Naive thymus-derived CD4-positive, alpha-beta T cell (primary cell): ENCODE results near the gene RAPGEF4. TPM values are rescaled to one million over a fixed set of nuclear protein-coding genes. Genes with fewer than 3 reads are reported as not detected.

ENCODE experiments used
- ATAC-seq: fragments of 150-1000 bp; cut with Tn5 transposase; 2 replicates; pipeline ENCODE4 v1.10.0; 2021; ENCODE audit warnings: mild to moderate bottlenecking, moderate library complexity
- CTCF ChIA-PET: fragments of 350-600 bp; sonication (Branson Sonifier 250); formaldehyde crosslinking; loops from one replicate; lab custom pipeline; 2021; ENCODE audit warnings: antibody characterized with exemption; lab: Charles Lee
- POLR2A ChIA-PET: fragments of 350-600 bp; sonication (Branson Sonifier 250); formaldehyde crosslinking; loops from one replicate; lab custom pipeline; 2021; ENCODE audit warnings: antibody characterized with exemption, inconsistent platforms; lab: Charles Lee
- DNase-seq, 9 donors: peaks; one replicate each; pipeline versions ENCODE4 v3.0.0 to v3.0.0-alpha.2; 2020 to 2022; ENCODE audit warnings: mixed read lengths in 1 of 9
- H3K27ac ChIP-seq: one replicate; pipeline ENCODE4 v1.7.0; 2013; ENCODE audit warnings: mild to moderate bottlenecking, low read depth, low read length, moderate library complexity
- H3K27me3 ChIP-seq, 2 donors: one replicate each; pipeline ENCODE4 v1.7.0; 2013; ENCODE audit warnings: low read length in 2 of 2, mild to moderate bottlenecking in 2 of 2, moderate library complexity in 2 of 2; ENCODE audit not compliant: control insufficient read depth in 2 of 2, insufficient read depth in 2 of 2
- H3K36me3 ChIP-seq, 3 experiments: 1 replicate in 2 of 3; 2 replicates in 1 of 3; pipeline ENCODE4 v1.7.0; 2013; ENCODE audit warnings: low read length in 3 of 3, mild to moderate bottlenecking in 3 of 3, moderate library complexity in 1 of 3; ENCODE audit not compliant: insufficient read depth in 3 of 3, control insufficient read depth in 2 of 3
- H3K4me1 ChIP-seq, 2 donors: one replicate each; pipeline ENCODE4 v1.7.0; 2013; ENCODE audit warnings: low read length in 2 of 2, mild to moderate bottlenecking in 2 of 2, moderate library complexity in 1 of 2; ENCODE audit not compliant: control insufficient read depth in 2 of 2, insufficient read depth in 2 of 2
- H3K4me3 ChIP-seq: 2 replicates; pipeline ENCODE4 v1.7.0; 2013; ENCODE audit warnings: mild to moderate bottlenecking, low read length
- H3K9me3 ChIP-seq, 3 experiments: 1 replicate in 2 of 3; 2 replicates in 1 of 3; pipeline ENCODE4 v1.7.0; 2013; ENCODE audit warnings: low read length in 3 of 3; ENCODE audit not compliant: control insufficient read depth in 2 of 3
- H3K27ac Mint-ChIP-seq, 9 donors: one replicate each; pipeline ENCODE4 v1.8.0; 2020 to 2022; ENCODE audit warnings: mixed read lengths in 9 of 9, mild to moderate bottlenecking in 8 of 9, moderate library complexity in 5 of 9, inconsistent platforms in 2 of 9
- H3K27me3 Mint-ChIP-seq, 5 donors: one replicate each; pipeline ENCODE4 v1.8.0; 2021 to 2022; ENCODE audit warnings: mixed read lengths in 5 of 5, mild to moderate bottlenecking in 1 of 5
- H3K36me3 Mint-ChIP-seq, 5 donors: one replicate each; pipeline ENCODE4 v1.8.0; 2020 to 2022; ENCODE audit warnings: mixed read lengths in 5 of 5, mild to moderate bottlenecking in 3 of 5, inconsistent platforms in 1 of 5
- H3K4me1 Mint-ChIP-seq, 7 donors: one replicate each; pipeline ENCODE4 v1.8.0; 2020 to 2022; ENCODE audit warnings: mixed read lengths in 7 of 7, mild to moderate bottlenecking in 3 of 7, inconsistent platforms in 1 of 7
- H3K4me3 Mint-ChIP-seq, 10 donors: one replicate each; pipeline ENCODE4 v1.8.0; 2020 to 2022; ENCODE audit warnings: mild to moderate bottlenecking in 10 of 10, mixed read lengths in 10 of 10, moderate library complexity in 6 of 10, inconsistent platforms in 2 of 10
- H3K9me3 Mint-ChIP-seq, 11 donors: one replicate each; pipeline ENCODE4 v1.8.0; 2020 to 2022; ENCODE audit warnings: mixed read lengths in 11 of 11, mild to moderate bottlenecking in 4 of 11, inconsistent platforms in 1 of 11, moderate library complexity in 1 of 11
- intact Hi-C, 2 donors: fragments of 100-400 bp; cut with micrococcal nuclease; formaldehyde crosslinking; loops; one replicate each; pipeline ENCODE4 v1.15.1; 2023
- polyA plus RNA-seq, 2 donors: library from polyadenylated mRNA; unstranded; fragments of 300-500 nt; fragmentation: Illumina TruSeq; gene quantifications; one replicate each; pipeline ENCODE4 v1.2.3, GENCODE V29; 2021
- total RNA-seq, 6 experiments: library from RNA in 5 of 6; stranded (reverse) in 5 of 6; gene quantifications; 1 replicate in 5 of 6; 2 replicates in 1 of 6; pipeline ENCODE4 v1.2.3 and lab custom pipeline; 2021 to 2026

The RAPGEF4 gene
- total and polyA plus RNA-seq, 7 experiments from 2014 or later: 0.39 to 2.5 (median 1.4) TPM; not detected in 2

DNA sequence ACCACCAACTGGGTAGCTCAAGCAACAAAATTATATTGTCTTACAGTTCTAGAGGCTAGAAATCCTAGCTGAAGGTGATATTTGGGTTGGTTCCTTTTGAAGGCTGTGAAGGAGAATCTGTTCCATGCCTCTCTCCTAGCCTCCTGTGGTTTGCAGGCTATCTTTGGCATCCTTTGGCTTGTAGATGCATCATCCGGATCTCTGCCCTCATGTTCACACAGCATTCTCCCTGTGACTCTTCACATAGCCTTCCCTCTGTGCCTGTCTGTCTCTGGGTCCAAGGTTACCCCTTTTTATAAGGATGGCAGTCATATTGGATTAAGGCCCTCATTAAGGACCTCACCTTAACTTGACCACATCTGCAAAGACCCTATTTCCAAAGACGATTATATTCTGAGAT, 261.4 kb downstream of the RAPGEF4 start:
- no peaks in the 10 kb centered on the region for H3K36me3 ChIP-seq
- CTCF ChIA-PET: no interaction called here
- DNase-seq (no peak), ATAC-seq (no peak)
- Mint-ChIP-seq H3K4me3 (no peak overlapping the region), H3K36me3 (no peaks in the 10 kb centered on the region), H3K4me1 (peaks cover 0 to 2% (median 0%) of the 10 kb centered on the region in 7 donors), H3K27me3 (peaks cover 0 to 11% (median 6%) of the 10 kb centered on the region in 5 donors), H3K27ac (no peak overlapping the region), H3K9me3 (peaks cover 0 to 5% (median 0%) of the 10 kb centered on the region in 11 donors)
- H3K4me3 ChIP-seq: no peak overlapping the region
- no peaks in the 10 kb centered on the region for H3K4me1 ChIP-seq
- POLR2A ChIA-PET: interaction anchor here (0.6 kb wide), 1 partner anchor 125 kb away, joined by 3 read pairs; no protein-coding TSS in a partner anchor
- H3K9me3 ChIP-seq: no peaks in the 10 kb centered on the region
- no peaks in the 10 kb centered on the region for H3K27me3 ChIP-seq
- intact Hi-C loops: no loop called here
- no peak overlapping the region for H3K27ac ChIP-seq

DNA sequence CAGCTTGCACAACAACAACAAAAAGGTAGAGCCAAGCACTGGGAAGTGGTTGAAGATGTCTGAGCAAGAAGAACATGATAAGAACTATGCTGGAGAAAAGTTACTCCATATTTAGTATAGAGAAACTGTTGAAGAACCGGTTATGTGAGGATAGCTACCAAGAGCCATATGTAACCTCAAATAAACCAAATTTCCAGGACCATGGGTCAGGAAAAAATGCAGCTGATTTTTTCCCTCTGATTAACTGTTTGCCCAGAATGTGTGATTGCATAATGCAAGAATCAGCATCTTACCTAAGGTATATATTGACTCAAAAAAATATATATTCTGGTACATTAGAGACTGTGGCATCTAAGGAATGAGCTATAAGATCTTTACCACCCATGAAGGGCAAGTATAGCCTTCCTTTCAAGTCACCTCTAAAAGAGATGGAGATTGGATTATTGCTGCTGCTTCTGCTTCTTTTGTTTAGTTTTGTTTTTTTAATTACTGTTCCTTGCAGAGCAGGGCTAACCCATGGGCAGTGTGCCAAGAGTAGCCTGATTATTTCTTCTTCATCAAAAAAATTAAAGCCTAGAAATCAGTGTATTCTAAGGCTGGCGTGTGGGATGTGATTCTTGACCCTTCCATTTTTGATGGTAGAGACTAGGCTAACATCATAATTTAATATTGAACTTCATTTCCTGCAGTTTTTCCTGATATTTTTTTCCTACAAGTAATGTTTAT, 263.1 kb downstream of the RAPGEF4 start:
- no peaks in the 10 kb centered on the region for H3K4me1 ChIP-seq
- Mint-ChIP-seq H3K4me3 (no peak overlapping the region), H3K36me3 (no peaks in the 10 kb centered on the region), H3K27me3 (peaks cover 0 to 15% (median 6%) of the 10 kb centered on the region in 5 donors), H3K27ac (no peak overlapping the region), H3K9me3 (peaks cover 0 to 5% (median 0%) of the 10 kb centered on the region in 11 donors), H3K4me1 (peaks cover 0 to 2% (median 0%) of the 10 kb centered on the region in 7 donors)
- DNase-seq (no peak), ATAC-seq (no peak)
- H3K27ac ChIP-seq: no peak overlapping the region
- intact Hi-C loops: no loop called here
- ChIA-PET POLR2A (no interaction called here), CTCF (no interaction called here)
- H3K36me3 ChIP-seq: no peaks in the 10 kb centered on the region
- no peaks in the 10 kb centered on the region for H3K9me3 ChIP-seq
- H3K4me3 ChIP-seq: no peak overlapping the region
- H3K27me3 ChIP-seq: no peaks in the 10 kb centered on the region

DNA sequence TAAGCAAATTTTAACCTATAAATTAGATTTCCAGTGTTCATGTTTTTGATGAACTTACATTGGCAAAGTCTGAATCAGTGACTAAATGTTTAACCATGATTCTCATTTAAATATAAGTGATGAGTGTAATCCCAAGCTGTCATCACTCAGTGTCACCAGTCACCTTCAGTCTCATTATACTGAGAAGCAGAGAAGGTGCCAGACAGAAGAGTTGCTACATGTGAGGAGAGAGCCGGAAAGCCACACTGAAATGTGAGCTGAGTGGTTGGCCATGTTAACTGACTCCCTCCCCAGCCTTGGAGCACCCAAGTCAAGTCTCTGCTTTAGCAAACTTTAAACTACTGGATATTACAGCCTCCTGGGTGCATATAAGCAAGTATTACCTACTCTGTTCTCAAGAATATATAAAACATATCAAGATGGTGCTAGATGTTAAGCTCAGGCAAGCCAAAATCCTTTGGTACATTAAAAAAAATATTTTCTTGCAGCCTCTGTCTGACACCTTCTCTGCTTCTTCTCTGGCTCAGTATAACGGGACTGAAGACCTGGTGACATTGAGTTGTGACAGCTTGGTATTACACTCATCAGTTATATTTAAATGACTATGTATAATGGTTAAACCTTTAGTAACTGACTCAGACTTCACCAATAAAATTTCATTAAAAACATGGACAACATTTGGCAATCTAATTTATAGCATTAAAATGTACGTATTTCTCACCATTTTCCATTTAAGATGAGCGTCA, 264.2 kb downstream of the RAPGEF4 start:
- Mint-ChIP-seq H3K4me3 (no peak overlapping the region), H3K36me3 (no peaks in the 10 kb centered on the region)
- CTCF ChIA-PET: no interaction called here

DNA sequence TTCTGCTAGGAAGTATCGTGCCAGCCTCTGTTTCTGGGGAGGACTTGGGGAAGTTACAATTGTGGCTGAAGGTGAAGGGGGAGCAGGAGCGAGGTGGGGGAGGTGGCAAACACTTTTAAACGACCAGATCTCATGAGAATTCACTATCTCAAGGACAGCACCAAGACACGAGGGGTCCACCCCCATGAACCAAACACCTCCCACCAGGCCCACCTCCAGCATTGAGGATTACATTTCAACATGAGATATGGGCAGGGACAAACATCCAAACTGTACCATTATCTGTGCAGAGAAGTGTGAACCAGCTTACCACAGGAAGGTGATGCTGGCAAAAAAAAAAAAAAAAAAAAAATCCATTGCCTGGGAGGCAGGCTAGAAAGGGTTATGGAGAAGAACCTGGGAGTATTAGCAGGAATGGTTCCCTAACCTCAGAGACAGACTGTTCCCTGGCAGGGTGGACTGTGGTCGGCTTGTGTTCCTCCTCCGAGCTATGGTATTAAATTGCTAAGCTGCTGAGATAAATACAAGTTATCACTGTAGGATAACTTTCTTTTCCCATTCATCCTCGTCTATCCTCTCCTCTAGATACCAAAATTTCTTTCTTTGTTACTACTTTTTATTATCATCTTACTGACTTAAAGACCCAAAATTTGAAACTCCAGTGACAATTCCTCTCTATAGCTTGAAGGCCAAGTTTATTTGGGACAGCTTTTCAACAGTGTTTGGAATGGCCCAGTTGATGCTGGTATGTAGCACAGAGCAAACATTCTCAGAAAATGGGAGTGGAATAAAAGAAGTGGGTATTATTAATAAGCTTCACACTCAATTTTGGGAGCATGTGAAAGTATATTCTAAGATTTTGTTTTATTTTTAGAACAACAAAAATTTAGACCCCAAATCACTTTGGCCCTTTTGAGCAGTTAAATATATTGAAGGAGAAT, 266.3 kb downstream of the RAPGEF4 start:
- DNase-seq (no peak), ATAC-seq (no peak)
- H3K27ac ChIP-seq: no peak overlapping the region
- peaks cover 0 to 5% (median 0%) of the 10 kb centered on the region in 11 donors for H3K9me3 Mint-ChIP-seq
- H3K4me3 ChIP-seq: no peak overlapping the region
- H3K36me3 Mint-ChIP-seq: no peaks in the 10 kb centered on the region
- no peaks in the 10 kb centered on the region for H3K27me3 ChIP-seq
- H3K27ac Mint-ChIP-seq: no peak overlapping the region
- ChIA-PET CTCF (no interaction called here), POLR2A (no interaction called here)
- intact Hi-C loops: no loop called here
- H3K36me3 ChIP-seq: no peaks in the 10 kb centered on the region
- H3K4me3 Mint-ChIP-seq: no peak overlapping the region
- no peaks in the 10 kb centered on the region for H3K9me3 ChIP-seq
- no peaks in the 10 kb centered on the region for H3K4me1 ChIP-seq
- H3K27me3 Mint-ChIP-seq: peaks cover 0 to 15% (median 6%) of the 10 kb centered on the region in 5 donors
- no peaks in the 10 kb centered on the region for H3K4me1 Mint-ChIP-seq

More for the DNA sequence above, 264.2 kb downstream of the RAPGEF4 start:
- intact Hi-C loops: no loop called here
- Histone ChIP-seq H3K27me3 (no peaks in the 10 kb centered on the region), H3K4me1 (no peaks in the 10 kb centered on the region), H3K9me3 (no peaks in the 10 kb centered on the region), H3K4me3 (no peak overlapping the region), H3K27ac (no peak overlapping the region), H3K36me3 (no peaks in the 10 kb centered on the region)
- Mint-ChIP-seq H3K9me3 (peaks cover 0 to 5% (median 0%) of the 10 kb centered on the region in 11 donors), H3K27me3 (peaks cover 0 to 15% (median 6%) of the 10 kb centered on the region in 5 donors), H3K4me1 (peaks cover 0 to 2% (median 0%) of the 10 kb centered on the region in 7 donors), H3K27ac (no peak overlapping the region)
- ATAC-seq (no peak), DNase-seq (no peak)
- POLR2A ChIA-PET: no interaction called here

DNA sequence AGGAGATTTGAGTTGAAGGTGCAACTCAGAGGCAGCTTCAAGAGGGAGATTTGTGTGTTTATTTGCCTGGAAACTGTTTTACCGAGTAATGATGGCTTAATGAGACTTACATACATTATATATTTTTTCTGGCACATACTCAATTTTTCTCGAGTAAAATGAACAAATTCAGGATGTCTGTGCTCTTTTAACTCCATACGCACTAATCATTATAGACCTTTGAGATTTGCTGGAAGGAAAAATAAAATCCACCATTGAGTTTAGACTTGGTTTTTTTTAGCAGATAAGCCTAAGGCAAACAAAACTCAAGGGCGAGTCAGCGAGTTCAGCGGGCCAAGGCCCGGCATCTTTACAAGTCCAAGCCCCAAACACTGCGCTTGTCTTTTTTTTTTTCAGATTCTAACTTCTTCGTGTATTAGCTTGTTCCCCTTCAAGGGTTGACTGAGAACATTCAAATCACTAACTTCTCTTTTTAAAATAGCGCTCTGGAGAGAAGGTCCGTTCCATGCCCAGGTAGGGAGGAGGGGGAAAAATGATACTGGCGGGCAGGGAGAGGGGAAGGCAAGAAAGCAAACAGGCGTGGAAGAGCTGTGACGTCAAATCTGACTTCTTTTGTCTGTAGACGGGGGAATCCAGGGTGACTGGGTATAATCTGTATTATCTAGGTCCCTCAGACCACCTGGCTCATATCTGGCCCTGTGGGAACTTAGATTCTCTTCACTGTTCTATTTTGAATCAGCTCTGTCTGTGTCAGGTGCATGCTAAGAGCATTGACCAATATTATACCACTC, 267.3 kb downstream of the RAPGEF4 start:
- peaks cover 0 to 3% (median 0%) of the 10 kb centered on the region in 11 donors for H3K9me3 Mint-ChIP-seq
- H3K27me3 Mint-ChIP-seq: peaks cover 0 to 14% (median 4%) of the 10 kb centered on the region in 5 donors
- H3K36me3 ChIP-seq: no peaks in the 10 kb centered on the region
- ATAC-seq (no peak), DNase-seq (no peak)
- H3K4me3 Mint-ChIP-seq: no peak overlapping the region
- no peaks in the 10 kb centered on the region for H3K4me1 Mint-ChIP-seq
- no peaks in the 10 kb centered on the region for H3K27me3 ChIP-seq
- H3K27ac ChIP-seq: no peak overlapping the region
- no peak overlapping the region for H3K27ac Mint-ChIP-seq
- intact Hi-C loops: no loop called here
- H3K9me3 ChIP-seq: no peaks in the 10 kb centered on the region
- H3K36me3 Mint-ChIP-seq: no peaks in the 10 kb centered on the region
- ChIA-PET CTCF (no interaction called here), POLR2A (no interaction called here)
- no peaks in the 10 kb centered on the region for H3K4me1 ChIP-seq
- no peak overlapping the region for H3K4me3 ChIP-seq

DNA sequence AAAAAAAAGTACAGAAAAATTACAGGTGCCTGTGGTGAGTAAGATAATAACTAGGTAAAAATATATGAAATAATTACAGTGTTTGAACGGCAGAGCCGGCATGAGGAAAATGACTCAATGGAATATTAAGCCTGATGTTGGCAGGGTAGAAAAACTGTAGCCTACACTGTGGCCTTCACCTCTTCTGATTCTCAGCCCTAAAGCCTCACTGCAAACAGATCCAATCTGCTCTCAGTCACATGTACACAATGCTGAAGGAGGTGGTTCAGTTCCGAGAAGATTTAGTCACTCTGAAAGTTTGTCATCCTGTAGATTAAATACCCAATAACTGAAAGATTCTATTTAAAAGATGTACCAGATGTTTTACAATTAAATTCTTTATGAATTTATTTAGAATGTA, 273.1 kb downstream of the RAPGEF4 start:
- Mint-ChIP-seq H3K4me3 (no peak overlapping the region), H3K36me3 (no peaks in the 10 kb centered on the region), H3K9me3 (no peaks in the 10 kb centered on the region), H3K4me1 (no peaks in the 10 kb centered on the region), H3K27ac (no peak overlapping the region), H3K27me3 (peaks cover 0 to 23% (median 4%) of the 10 kb centered on the region in 5 donors)
- ChIA-PET POLR2A (no interaction called here), CTCF (no interaction called here)
- DNase-seq (no peak), ATAC-seq (no peak)
- no peaks in the 10 kb centered on the region for H3K9me3 ChIP-seq
- H3K36me3 ChIP-seq: no peaks in the 10 kb centered on the region
- H3K4me1 ChIP-seq: no peaks in the 10 kb centered on the region
- H3K27ac ChIP-seq: no peak overlapping the region
- intact Hi-C loops: no loop called here
- no peaks in the 10 kb centered on the region for H3K27me3 ChIP-seq
- H3K4me3 ChIP-seq: no peak overlapping the region
